Mucosa of descending colon (tissue), 3 donors: ENCODE data around the gene DISP2. TPM values are rescaled to one million over a fixed set of nuclear protein-coding genes. Genes with fewer than 3 reads are reported as not detected.
A peak's percentile ranks its signal among the peaks of the same experiment; 100 is the strongest.

Source experiments
- ATAC-seq: fragments of 200-7000 bp; cut with Tn5 transposase; one replicate; pipeline ENCODE4 v1.9.1; 2020; ENCODE audit warnings: mild to moderate bottlenecking, moderate library complexity
- DNase-seq, 3 donors: peaks; one replicate each; pipeline ENCODE4 v3.0.0-alpha.2; 2020
- H3K36me3 ChIP-seq: fragments of 200-600 bp; one replicate; pipeline ENCODE4 v1.8.0; 2021; ENCODE audit warnings: low read depth, mild to moderate bottlenecking
- H3K4me1 ChIP-seq: fragments of 200-600 bp; one replicate; pipeline ENCODE4 v1.8.0; 2021; ENCODE audit warnings: low read depth, mild to moderate bottlenecking
- H3K4me3 ChIP-seq: fragments of 200-600 bp; one replicate; pipeline ENCODE4 v1.8.0; 2021; ENCODE audit warnings: mild to moderate bottlenecking
- H3K9me3 ChIP-seq: fragments of 200-600 bp; one replicate; pipeline ENCODE4 v1.8.0; 2021; ENCODE audit warnings: mild to moderate bottlenecking
- CTCF ChIP-seq: fragments of 200-600 bp; IDR thresholded peaks from one replicate; pipeline ENCODE4 v1.8.0; 2022; ENCODE audit warnings: antibody characterized with exemption, mild to moderate bottlenecking
- intact Hi-C, 2 donors: fragments of 100-400 bp; cut with DNase I in 1 of 2; cut with micrococcal nuclease in 1 of 2; formaldehyde crosslinking; loops; one replicate each; pipeline versions ENCODE4 v1.11.0 to v1.11.1; 2022; cut with DNase I, micrococcal nuclease
- total RNA-seq, 3 donors: library from RNA; stranded (reverse); fragmentation: NEBNext Ultra II Directional in 2 of 3; extraction: Animal tissue kit (Norgen Biotek cat#: 25700) in 2 of 3; gene quantifications; one replicate each; pipeline versions ENCODE4 v1.2.1 to v1.2.4, GENCODE V29; 2021 to 2023
- donor health status: DM: no; HTN: no; CAD: no; lungs with moderate emphysema.
- donor health status: DM: no; HTN: no; CAD: no.
- donor health status: DM: no; HTN: yes; CAD: no.

The DISP2 gene
- total RNA-seq, 3 donors from 2014 or later, result 5.1 to 23.4 (median 16.1) TPM

DNA sequence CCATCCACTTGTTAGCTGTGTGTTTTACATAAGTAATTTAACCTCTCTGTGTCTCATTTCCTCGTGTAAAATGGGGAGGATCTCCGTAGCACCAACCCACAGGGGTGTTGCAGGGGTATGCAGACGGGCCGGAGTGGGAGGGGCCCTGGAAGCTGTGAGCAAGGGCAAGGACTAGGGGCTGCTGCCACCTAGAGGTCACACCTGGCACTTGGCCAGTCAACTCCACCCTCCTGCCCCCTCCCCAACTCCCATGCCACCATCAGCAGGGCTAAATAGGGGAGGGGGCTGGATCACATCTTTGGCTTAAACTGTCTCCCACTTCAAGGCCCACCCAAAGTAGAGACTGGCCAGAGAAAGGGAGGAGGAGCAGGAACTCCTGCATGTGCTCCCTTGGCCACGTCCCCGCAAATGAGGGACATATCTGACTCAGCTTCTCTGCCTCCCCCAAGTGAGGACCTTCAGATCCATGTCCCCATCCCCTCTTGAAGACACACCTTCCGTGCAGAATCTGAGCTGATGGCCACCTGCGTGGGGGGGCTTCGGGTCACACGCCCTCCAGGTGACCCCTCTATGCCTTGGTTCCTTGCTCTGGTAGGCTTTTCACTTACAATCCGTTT lies 19.9 kb upstream of the DISP2 start:
- intact Hi-C loops, result no loop called here
- no peaks in the 10 kb centered on the region for H3K36me3 ChIP-seq
- H3K4me3 ChIP-seq, result no peak overlapping the region
- ATAC-seq, result peak; percentile 34
- peak; percentile 52 for TF ChIP-seq CTCF
- H3K9me3 ChIP-seq, result no peaks in the 10 kb centered on the region
- DNase-seq, result peak; percentile 81 to 86 (median 83)
- peaks cover 54% of the 10 kb centered on the region for H3K4me1 ChIP-seq

GRCh38 chr15:40338921-40339620 lies 18.9 kb upstream of the DISP2 start:
- DNase-seq, result peak in 1 of 3 donors; percentile 40
- Histone ChIP-seq H3K4me1 (peaks cover 63% of the 10 kb centered on the region), H3K9me3 (no peaks in the 10 kb centered on the region), H3K4me3 (no peak overlapping the region), H3K36me3 (no peaks in the 10 kb centered on the region)
- no peak for TF ChIP-seq CTCF
- no peak for ATAC-seq
- intact Hi-C loops, result no loop called here

DNA sequence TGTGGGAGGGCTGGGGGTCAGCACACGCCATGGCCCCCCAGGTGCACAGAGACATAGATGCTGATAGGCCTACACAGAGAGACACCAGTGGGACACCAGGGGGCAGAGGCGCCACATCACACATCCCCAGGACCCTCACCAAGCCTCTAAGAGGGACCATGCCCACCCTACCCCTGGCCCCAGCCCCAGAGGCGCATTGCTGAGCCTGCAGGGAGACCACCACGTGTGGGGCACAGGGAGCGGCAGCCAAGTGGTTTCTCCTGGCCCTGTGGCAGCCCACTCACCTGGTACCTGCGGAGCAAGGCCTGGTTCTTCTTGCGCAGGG lies 18.4 kb upstream of the DISP2 start:
- Histone ChIP-seq H3K9me3 (no peaks in the 10 kb centered on the region), H3K4me3 (no peak overlapping the region), H3K4me1 (peaks cover 64% of the 10 kb centered on the region), H3K36me3 (no peaks in the 10 kb centered on the region)
- intact Hi-C loops, result no loop called here
- peak in 1 of 3 donors; percentile 44 for DNase-seq
- ATAC-seq, result no peak
- no peak for TF ChIP-seq CTCF

GRCh38 chr15:40340038-40340739 lies 17.8 kb upstream of the DISP2 start:
- no peak for TF ChIP-seq CTCF
- Histone ChIP-seq H3K4me1 (peaks cover 68% of the 10 kb centered on the region), H3K9me3 (no peaks in the 10 kb centered on the region), H3K36me3 (no peaks in the 10 kb centered on the region), H3K4me3 (no peak overlapping the region)
- DNase-seq, result peak; percentile 75 to 78 (median 75)
- intact Hi-C loops, result no loop called here
- ATAC-seq, result peak; percentile 24

DNA sequence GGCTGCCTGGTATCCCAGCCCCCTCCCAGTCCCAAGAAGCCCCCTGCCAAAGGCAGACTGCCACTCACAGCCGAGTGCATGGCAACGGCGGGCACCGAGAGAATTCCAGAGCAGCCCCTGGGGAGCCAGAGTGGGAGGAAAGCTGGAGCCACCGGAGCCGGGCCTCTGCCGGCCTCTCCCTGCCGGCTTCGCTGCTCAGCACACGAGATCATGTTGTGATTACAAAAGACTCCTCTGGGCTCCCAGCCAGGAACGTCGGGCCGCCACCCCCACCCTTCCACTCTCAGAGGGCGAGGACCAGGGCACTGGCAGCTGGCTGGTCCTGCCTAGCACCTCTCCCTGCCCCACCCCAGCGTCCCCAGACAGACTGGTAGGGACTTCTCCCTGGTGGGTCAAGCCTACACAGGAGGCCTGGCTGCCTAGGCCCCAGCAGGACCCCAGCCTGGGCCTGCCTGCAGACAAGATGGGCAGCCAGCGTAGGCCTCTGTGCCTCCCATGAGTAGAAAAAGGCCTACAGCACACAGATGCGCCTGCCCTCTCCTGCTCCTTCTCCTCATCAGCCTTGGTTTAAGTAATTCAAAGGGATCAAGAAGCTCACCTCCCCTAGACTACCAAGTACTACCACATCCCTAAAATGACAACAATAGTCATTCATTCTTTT lies 17.1 kb upstream of the DISP2 start, which contains the start of gene CCDC9B:
Gene CCDC9B (minus strand): TSS at position 200 of the 661 bp plus-strand sequence. CDS start 120 bp downstream, at position 80.
- no peaks in the 10 kb centered on the region for H3K9me3 ChIP-seq
- DNase-seq, result peak; percentile 95 to 96 (median 96)
- TF ChIP-seq CTCF, result no peak
- H3K4me1 ChIP-seq, result peaks cover 74% of the 10 kb centered on the region
- intact Hi-C loops, result no loop called here
- no peak within 1 kb of the TSS for H3K4me3 ChIP-seq
- no peaks in the 10 kb centered on the region for H3K36me3 ChIP-seq
- ATAC-seq, result peak; percentile 78
